ENCODE measurements around the gene ALKBH5. TPM values are rescaled to one million over a fixed set of nuclear protein-coding genes. Genes with fewer than 3 reads are reported as not detected.

The ALKBH5 gene
- polyA plus RNA-seq, 1 donor from 2014 or later: 55.0 TPM

DNA sequence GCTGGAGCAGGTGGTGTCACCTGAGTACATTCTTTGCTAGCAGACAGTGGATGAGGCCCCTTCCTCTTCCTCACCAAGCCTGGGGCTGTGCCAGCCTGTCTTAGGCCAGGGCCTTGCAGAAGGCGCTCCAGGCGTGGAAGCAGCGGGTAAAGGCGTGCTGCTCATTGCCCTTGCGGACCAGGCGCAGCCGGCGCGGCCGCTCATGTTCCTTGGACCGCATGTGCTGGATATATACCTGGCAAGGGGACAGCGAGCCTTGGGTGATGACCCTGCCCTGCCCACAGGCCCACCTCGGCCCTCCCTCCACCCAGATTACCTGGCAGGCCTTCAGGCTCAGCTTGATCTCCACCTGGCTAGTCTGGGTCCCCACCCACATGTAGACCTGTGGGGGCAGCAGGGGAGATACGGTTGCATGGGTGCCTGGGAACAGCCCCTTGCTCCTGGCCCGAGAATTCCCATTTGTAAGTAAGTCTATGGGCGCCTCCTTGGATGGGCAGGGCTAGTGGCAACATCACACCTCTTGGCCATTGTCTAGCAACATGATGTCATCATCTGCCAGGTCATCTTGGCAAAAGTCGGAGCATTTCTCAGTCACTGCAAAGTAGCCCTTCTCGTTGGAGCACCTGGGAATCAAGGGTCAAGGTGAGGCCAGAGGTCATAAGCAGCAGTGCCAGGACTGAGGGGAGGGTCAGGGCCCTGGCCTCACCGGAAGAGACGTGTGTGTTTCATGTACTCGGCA lies 61.6 kb downstream of the ALKBH5 start:
- no peak overlapping the region for H2AFZ ChIP-seq (ENCODE audit: low read depth, low read length)
- H3K4me2 ChIP-seq (ENCODE audit: low read length): no peak overlapping the region
- H3K27ac ChIP-seq (ENCODE audit: low read length): no peak overlapping the region
- H3K79me2 ChIP-seq (replicated peaks; ENCODE audit: insufficient read depth, low read length): no peaks in the 10 kb centered on the region
- H3K4me3 ChIP-seq (ENCODE audit: low read length): no peak overlapping the region
- TF ChIP-seq MXI1 (conservative IDR thresholded peaks at IDR 0.05; ENCODE audit: poor library complexity, severe bottlenecking): no peak
- no peak for TF ChIP-seq RAD21 (conservative IDR thresholded peaks at IDR 0.05)
- no peak for TF ChIP-seq SMC3 (conservative IDR thresholded peaks at IDR 0.05; ENCODE audit: poor library complexity)
- TF ChIP-seq, protein P1, sequence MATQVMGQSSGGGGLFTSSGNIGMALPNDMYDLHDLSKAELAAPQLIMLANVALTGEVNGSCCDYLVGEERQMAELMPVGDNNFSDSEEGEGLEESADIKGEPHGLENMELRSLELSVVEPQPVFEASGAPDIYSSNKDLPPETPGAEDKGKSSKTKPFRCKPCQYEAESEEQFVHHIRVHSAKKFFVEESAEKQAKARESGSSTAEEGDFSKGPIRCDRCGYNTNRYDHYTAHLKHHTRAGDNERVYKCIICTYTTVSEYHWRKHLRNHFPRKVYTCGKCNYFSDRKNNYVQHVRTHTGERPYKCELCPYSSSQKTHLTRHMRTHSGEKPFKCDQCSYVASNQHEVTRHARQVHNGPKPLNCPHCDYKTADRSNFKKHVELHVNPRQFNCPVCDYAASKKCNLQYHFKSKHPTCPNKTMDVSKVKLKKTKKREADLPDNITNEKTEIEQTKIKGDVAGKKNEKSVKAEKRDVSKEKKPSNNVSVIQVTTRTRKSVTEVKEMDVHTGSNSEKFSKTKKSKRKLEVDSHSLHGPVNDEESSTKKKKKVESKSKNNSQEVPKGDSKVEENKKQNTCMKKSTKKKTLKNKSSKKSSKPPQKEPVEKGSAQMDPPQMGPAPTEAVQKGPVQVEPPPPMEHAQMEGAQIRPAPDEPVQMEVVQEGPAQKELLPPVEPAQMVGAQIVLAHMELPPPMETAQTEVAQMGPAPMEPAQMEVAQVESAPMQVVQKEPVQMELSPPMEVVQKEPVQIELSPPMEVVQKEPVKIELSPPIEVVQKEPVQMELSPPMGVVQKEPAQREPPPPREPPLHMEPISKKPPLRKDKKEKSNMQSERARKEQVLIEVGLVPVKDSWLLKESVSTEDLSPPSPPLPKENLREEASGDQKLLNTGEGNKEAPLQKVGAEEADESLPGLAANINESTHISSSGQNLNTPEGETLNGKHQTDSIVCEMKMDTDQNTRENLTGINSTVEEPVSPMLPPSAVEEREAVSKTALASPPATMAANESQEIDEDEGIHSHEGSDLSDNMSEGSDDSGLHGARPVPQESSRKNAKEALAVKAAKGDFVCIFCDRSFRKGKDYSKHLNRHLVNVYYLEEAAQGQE (IDR thresholded peaks at IDR 0.05; ENCODE audit: borderline replicate concordance): no peak
- TF ChIP-seq POLR2AphosphoS5 (IDR thresholded peaks at IDR 0.05): peak; percentile 20
- TF ChIP-seq TAF1 (IDR thresholded peaks at IDR 0.05; ENCODE audit: low read depth): no peak
- no peaks in the 10 kb centered on the region for H3K9me3 ChIP-seq (ENCODE audit: low read length)
- H3K9ac ChIP-seq (ENCODE audit: low read length): no peak overlapping the region
- no peaks in the 10 kb centered on the region for H3K9me2 ChIP-seq (ENCODE audit: insufficient read depth, low read length)
- peaks cover 5% of the 10 kb centered on the region for H3K36me3 ChIP-seq (ENCODE audit: insufficient read depth, low read length)
- no peaks in the 10 kb centered on the region for H4K20me1 ChIP-seq (ENCODE audit: insufficient read depth)
- no peaks in the 10 kb centered on the region for H3F3A ChIP-seq (ENCODE audit: insufficient read depth, low read length, poor library complexity, severe bottlenecking)
- H3K27me3 ChIP-seq (ENCODE audit: insufficient read depth, low read depth, low read length): no peaks in the 10 kb centered on the region

DNA sequence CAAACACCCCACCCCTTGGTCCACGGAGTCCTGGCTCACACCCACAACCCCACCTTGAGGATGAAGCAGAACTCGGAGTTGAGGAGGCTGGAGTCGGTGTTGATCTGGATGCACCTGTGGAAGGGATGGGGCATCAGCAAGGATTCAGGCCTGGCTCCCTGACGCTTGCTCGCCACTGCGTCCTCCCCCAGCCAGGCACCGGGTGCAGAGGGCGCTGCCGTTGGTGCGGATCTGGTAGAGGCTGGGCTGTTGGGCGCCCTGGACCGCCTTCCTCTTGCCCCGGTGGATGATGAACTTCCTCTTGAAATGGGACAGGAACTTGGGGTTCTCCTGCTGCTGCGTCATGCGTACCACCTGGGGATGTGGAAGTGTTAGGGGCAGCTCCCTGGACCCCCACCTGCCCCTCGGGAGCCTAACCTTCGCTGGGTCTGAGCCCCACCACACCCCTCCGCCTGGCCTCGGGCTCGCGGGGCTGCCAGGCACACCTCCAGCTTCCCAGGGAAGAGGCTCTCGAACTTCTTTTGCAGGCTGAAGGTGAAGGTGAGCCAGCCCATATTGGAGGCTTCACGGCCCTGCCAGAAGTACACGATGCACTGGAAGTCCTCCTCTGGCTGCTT lies 62.6 kb downstream of the ALKBH5 start:
- no peaks in the 10 kb centered on the region for H3F3A ChIP-seq (ENCODE audit: insufficient read depth, low read length, poor library complexity, severe bottlenecking)
- no peak overlapping the region for H3K4me3 ChIP-seq (ENCODE audit: low read length)
- no peak overlapping the region for H3K27ac ChIP-seq (ENCODE audit: low read length)
- H3K9ac ChIP-seq (ENCODE audit: low read length): no peak overlapping the region
- H2AFZ ChIP-seq (ENCODE audit: low read depth, low read length): no peak overlapping the region
- H3K79me2 ChIP-seq (replicated peaks; ENCODE audit: insufficient read depth, low read length): no peaks in the 10 kb centered on the region
- H3K36me3 ChIP-seq (ENCODE audit: insufficient read depth, low read length): peaks cover 5% of the 10 kb centered on the region
- no peaks in the 10 kb centered on the region for H3K27me3 ChIP-seq (ENCODE audit: insufficient read depth, low read depth, low read length)
- H4K20me1 ChIP-seq (ENCODE audit: insufficient read depth): no peaks in the 10 kb centered on the region
- H3K9me3 ChIP-seq (ENCODE audit: low read length): no peaks in the 10 kb centered on the region
- no peak overlapping the region for H3K4me2 ChIP-seq (ENCODE audit: low read length)
- no peak for TF ChIP-seq EZH2 (IDR thresholded peaks at IDR 0.05; ENCODE audit: borderline replicate concordance, insufficient read depth, low read length, poor library complexity, severe bottlenecking)
- H3K9me2 ChIP-seq (ENCODE audit: insufficient read depth, low read length): no peaks in the 10 kb centered on the region

DNA sequence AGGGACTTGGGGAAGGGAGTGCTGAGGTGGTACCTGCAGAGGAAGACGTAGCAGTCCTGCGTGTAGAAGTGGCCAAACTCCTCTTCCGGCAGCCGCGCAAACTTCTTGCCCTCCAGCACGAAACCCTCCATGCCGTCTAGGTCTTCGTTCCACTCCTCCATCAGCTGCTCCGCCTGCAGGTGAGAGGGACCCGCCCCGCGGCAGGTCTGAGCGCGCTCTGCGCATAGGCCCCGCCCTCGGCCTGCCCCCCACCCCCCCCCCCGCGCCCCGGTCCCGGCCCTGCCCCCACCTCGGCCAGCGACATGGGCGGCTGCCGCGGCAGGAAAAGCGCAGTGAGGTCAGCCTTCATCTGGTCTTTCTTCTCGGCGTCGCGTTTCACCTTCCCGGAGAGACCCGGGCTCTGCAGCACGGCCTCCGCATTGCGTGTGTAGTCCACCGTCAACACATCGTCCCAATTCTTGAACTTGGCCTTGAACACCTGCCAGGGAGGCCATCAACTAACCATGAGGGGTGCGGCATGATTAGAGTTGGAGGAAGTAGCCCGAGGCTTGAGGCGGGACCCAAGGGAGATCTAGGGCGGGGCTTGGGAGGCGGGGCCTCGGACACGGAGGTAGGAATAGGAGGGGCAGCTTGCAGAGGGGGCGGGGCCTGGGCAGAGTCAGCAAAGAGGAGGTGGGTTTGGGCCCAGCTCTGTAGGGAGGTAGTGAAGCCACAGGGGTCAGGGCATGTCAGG lies 63.4 kb downstream of the ALKBH5 start:
- Histone ChIP-seq H2AFZ (ENCODE audit: low read depth, low read length) (no peak overlapping the region), H4K20me1 (ENCODE audit: insufficient read depth) (no peaks in the 10 kb centered on the region), H3F3A (ENCODE audit: insufficient read depth, low read length, poor library complexity, severe bottlenecking) (no peaks in the 10 kb centered on the region), H3K4me2 (ENCODE audit: low read length) (no peak overlapping the region), H3K4me3 (ENCODE audit: low read length) (no peak overlapping the region), H3K79me2 (replicated peaks; ENCODE audit: insufficient read depth, low read length) (no peaks in the 10 kb centered on the region), H3K9ac (ENCODE audit: low read length) (no peak overlapping the region), H3K9me3 (ENCODE audit: low read length) (no peaks in the 10 kb centered on the region), H3K9me2 (ENCODE audit: insufficient read depth, low read length) (no peaks in the 10 kb centered on the region), H3K27ac (ENCODE audit: low read length) (no peak overlapping the region), H3K27me3 (ENCODE audit: insufficient read depth, low read depth, low read length) (no peaks in the 10 kb centered on the region), H3K36me3 (ENCODE audit: insufficient read depth, low read length) (no peaks in the 10 kb centered on the region)
- peak; percentile 5 for TF ChIP-seq POLR2AphosphoS5 (IDR thresholded peaks at IDR 0.05)
- no peak for TF ChIP-seq SMC3 (conservative IDR thresholded peaks at IDR 0.05; ENCODE audit: poor library complexity)

All from neural cell (in vitro differentiated cells).